ENCODE data around the gene MPO.

MPO gene, protein sequence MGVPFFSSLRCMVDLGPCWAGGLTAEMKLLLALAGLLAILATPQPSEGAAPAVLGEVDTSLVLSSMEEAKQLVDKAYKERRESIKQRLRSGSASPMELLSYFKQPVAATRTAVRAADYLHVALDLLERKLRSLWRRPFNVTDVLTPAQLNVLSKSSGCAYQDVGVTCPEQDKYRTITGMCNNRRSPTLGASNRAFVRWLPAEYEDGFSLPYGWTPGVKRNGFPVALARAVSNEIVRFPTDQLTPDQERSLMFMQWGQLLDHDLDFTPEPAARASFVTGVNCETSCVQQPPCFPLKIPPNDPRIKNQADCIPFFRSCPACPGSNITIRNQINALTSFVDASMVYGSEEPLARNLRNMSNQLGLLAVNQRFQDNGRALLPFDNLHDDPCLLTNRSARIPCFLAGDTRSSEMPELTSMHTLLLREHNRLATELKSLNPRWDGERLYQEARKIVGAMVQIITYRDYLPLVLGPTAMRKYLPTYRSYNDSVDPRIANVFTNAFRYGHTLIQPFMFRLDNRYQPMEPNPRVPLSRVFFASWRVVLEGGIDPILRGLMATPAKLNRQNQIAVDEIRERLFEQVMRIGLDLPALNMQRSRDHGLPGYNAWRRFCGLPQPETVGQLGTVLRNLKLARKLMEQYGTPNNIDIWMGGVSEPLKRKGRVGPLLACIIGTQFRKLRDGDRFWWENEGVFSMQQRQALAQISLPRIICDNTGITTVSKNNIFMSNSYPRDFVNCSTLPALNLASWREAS

DNA sequence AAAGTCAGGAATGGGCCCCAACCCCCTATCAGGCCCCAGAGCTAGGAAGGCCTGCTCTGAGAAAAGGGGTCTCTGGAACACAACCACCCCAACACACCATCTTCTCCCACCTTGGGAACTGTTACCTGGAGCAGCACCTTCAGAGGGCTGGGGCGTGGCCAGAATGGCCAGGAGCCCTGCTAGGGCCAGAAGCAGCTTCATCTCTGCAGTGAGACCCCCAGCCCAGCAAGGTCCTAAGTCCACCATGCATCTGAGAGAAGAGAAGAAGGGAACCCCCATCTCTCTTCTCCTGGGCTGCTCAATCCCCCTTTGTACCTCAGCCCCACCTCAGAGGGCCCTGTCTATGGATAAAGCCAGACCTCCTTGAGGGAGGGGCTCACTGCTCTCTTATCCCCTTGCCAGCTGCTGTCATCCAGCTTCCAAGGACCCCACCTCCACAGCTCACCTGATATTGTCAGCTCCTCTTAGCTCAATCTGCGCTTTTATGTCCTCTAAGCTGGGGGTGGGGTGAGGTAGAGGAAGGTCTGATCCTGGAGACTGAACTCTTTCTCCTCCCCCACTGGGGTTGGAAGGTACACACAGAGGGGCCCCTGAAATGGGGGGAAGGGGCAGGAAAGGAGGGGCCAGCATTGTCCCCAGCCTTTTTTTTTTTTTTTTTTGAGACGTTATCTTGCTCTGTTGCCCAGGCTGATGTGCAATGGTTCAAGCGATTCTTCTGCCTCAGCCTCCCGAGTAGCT is at the start of gene MPO:
Gene MPO (minus strand): TSS at position 456 of the 738 bp plus-strand sequence. CDS start 177 bp downstream, at position 279.
- no peak for DNase-seq

DNA sequence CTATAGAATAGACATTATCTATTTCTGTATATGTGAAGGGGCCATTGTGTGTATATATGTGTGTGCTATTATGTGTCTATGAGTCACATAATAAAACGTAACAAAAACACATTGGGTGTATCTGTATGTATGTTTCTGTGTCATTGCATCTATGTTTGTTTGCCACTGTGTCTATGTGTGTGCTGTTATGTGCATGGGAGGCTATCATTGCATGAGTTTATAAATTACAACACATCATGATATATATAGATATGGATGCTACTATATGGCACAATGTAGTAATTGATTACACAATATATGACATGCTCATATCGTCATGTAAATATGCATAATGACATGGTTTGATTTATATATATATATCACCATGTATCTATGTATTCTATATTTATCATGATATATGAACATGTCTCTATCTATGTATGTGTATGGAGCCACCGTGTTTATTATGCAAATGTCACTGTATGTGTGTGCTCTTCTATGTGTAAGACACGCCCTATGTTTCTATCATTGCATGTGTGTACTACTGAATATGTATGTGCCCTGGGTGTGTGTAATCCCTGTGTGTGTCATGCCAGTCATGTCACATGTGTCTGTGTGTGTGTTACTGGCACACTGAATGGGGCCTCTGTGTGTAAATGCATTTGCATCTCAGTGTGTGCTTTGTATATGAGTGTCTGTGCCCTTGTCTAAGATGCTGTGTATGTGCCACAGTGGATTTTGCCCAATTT is 49.2 kb upstream of the MPO start:
- DNase-seq, result peak in 1 of 2 donors; percentile 16

- peak; percentile 55 to 74 for DNase-seq
Observed at GRCh38 chr17:58329035-58329809, 48.5 kb upstream of the MPO start.

GRCh38 chr17:58328195-58329034 is 47.7 kb upstream of the MPO start, which contains the start of gene TSPOAP1:
TSS of gene TSPOAP1 (minus strand) at chr17:58328795. CDS start at chr17:58327920, 875 bp downstream.
- DNase-seq, result peak; percentile 61 to 75

DNA sequence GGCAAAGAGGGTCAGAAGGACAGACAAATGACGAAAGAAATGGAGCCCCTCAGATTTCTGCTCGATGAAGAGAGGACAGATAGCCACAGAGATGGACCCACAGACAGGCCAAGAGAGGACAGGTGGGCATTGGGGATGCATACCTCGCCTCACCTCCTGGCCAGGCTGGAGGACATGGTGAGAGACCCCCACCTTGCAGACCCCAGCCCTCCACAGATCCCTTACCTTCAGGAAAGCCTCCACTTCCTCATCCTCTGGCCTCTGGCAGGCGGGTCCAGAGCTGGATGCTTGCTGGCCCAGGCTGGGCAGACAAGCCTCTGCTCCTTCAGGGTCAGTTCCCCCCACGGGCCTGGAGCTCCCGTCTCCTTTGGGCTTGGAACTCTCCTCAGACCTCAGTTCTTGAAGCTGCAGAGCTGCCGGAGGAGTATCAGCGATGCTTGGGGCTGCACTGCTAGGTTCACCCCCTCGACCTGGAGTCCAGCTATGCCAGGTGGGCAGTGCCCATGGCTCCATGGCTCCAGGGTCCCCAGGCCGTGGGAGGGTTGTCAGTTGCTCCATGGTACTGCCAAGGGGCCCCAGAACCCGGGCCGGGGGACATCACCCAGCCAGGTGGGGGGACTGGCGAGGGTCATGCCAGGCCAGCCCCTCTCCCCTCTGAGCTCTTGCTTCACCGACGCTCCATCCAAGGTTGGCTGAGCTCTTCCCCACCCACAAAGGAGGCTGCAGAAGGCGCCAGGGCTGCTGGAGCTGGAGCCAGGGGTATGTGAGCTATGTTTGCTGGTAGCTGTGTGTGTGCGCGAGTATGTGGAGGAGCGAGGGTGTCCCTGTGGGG is 46.8 kb upstream of the MPO start:
- no peak for DNase-seq

DNA sequence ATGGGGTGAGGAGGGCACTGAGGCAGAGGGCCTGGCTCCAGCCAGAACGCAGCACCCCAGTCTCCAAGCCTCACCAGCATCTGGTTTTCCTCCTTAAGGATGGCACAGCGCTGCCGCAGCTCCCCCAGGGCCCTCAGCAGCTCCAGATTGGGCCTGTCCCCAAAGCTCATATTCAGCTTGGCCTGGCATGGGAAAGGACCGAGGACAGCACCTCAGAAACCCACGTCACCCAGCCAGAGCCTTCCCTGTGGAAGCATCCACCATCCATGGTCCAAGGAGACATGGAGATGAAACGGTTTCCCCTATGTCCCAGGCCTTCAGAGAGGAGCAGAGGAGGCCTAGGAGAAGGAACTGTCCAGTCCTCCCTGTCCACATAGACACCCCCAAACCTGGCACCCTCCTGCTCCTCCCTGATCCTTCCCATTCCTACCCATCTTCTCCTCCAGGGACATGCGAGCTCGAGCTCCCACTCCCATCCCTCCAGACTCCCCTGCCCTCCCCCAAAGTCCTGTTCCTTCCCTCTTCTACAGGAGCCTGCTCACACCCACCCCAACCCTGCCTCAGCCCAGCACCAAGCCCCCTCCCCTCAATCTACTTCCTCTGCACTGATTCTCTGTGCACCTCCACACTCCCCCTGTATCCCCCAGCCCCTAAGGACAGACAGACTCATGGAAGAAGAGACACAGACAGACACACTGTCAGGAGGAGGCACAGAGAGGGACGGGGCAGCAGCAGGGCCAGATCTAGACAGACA is 46.1 kb upstream of the MPO start:
- no peak for DNase-seq

DNA sequence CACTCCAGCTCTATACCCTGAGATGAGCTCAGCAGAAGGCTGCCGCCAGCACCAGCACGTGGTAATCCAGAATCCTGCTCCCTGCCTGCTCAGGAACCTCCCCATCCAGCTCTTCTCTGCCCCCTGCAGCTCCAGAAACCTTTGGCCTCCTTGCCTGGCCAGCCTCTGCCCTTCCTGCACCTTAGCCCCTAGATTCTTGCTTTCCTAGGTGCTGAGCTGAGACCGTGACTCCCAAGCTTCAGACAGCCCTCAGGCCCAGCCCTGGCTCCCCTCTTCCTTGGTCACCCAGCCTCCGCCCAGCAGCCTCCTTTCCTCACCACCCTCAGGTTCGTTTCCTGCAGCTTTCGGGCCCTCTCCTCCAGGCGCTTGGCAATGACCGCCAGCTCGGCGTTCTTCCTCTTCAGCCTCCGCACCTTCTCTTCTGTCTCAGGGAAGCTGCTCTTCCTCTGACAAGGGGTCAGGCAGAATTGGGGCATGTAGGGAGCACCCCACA is 45.3 kb upstream of the MPO start:
- no peak for DNase-seq

DNA sequence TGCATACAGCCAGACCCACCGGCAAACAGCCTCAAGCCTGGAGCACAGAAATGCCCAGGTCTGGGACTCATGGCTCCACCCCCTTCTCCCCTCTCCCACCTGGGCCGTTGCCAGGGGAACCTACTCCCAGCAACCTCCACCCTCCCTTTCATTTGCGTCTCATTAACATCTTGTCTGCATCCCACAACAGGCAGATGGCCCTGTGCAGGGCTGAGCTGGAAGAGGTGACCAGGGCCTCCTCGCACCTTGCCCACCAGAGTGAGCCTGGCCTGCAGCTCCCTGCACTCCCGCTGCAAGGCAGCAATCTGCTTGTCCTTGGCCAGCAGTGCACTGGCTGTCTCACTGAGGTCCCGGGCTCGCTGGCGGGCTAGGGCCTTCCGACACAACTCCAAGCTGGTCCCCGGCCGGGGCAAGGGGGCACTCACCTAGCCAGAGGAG is 44.6 kb upstream of the MPO start:
- DNase-seq, result no peak

GRCh38 chr17:58324409-58325288 is 43.9 kb upstream of the MPO start:
- no peak for DNase-seq

GRCh38 chr17:58324056-58324408 is 43.3 kb upstream of the MPO start:
- no peak for DNase-seq

DNA sequence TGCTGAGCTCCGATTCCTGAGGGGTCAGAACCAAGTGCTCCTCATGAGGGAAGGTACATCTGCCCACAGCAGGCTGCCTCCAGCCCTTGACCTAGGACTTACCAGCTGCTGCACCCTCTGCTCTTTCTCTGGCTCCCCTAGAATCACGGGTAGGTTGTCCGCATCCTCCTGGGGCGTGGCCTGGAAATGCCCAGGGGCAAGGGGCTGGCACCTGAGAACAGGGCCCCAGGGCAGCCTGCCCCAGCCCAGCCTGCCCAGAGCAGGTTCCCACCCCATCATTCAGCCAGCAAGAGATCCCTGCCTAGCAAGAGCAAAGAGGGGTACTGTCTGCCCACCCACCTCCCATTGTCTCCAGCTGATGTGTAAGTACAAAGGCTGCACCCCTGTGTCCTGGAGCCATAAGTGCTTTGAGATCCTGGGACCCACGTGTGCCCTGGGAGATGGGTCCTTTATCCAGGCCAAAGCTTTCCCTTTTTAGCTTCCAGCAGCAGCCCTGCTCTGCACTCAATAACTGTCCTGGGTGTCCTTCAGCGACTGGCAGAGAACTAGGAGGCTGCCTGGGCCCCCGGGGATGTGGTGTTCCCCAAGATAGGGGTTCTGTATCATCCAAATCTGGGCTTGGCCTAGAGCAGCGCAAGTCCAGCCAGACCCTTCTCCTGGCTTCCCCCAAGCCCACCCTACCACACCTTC is 42.8 kb upstream of the MPO start:
- no peak for DNase-seq

DNA sequence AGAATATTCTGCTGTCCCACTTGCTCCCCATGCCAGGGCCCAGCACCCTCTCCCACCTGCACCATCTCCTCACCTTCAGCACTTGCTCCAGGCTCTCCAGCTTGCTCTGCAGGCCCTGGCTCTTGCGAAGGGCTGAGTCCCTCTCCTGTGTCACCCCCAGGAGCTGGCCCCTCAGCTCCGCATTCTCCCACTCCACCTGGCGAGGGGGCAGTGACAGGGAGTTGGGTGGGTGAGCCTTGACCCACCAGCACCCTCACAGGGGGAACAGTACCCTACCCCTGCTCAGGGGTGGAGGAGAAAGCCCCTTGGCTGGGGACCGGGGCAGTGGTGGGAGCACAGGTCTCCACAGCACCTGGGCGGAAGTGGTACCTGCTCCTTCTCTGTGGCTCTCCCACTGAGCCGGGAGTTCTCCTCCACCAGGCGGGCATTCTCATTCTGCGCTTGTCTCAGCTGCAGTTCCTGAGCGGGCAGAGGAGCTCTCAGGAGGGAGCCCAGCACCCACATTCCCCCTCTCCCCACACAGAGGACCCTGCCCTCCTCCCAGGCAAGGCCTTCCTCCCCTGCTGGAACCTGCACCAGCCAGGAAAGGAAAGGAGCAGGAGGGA is 41.9 kb upstream of the MPO start:
- DNase-seq, result no peak

DNA sequence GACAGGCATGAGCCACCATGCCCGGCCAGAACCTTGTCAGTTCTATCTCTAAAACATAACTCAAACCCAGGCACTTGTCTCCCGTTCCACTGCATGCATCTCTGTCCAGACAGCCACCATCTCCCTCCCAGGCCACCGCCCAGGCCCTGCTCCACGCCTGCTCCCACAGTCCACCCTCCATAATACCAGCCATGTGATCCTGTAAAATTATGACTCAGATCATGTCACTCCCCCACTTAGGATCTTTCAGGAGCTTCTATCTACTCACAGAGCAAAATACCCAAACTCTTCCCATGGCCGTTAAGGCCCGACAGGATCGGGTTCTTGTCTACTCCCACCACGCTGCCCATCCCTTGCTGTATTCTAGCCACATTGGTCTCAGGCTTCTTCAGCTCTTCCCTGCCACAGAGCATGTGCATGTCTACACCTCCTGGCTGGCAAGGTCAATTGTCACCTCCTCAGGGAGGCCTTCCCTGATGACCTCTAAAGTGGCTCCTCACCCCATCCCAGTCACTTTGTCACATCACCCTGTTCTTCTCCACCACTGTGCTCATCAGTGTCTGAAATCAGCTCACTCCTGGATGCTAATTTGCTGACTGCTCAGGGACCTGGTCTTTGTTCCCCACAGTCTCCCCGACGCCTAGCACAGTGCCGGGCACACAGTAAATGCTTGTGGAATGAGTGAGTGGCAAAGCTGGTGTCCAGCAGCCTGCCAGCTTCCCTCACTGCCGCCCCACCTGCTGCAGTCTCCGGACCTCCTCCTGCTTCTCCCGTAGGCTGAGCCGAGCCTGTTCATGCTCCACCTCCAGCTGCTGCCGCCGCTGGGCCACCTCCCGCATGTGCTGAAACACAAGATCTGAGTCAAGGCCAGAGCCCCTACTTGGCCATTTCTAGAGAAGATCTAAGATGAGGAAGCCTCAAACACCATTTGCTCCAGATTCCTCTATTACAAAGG is 41.1 kb upstream of the MPO start:
- no peak for DNase-seq

DNA sequence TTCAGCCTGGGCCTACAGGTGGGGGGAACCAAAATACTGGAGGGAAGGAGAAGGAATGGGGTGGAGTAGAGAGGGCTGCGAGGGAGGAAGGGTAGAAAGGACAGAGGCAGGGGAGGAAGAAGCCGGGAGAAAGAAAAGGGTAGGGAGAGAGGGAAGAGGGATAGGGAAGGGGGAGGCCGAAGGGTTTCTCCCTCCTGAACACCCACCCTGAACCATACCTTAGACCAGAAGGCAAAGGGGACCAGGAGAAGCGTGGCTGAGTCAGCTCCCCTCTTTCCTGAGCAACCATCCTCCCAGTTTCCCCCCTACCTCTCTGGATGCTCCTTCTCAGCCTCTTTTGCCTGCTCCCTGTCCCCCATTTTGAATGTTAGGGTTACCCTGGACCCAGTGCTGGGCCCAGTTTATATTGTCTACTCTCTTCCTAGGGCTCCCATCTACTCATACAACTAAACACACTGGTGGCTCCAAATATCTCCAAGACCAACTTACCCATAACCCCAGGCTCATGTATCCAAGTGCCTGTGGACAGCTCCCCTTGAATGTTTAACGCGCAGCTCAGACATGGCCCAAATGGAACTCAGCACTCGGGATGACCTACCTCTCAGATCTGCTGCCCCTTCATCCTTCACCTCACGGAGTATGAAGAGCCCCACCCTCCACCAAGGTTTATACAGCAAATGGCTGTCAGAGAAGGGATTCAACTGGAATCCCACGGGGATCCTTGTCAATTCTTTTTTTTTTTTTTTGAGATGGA is 40.0 kb upstream of the MPO start:
- no peak for DNase-seq

- no peak for DNase-seq
Observed at GRCh38 chr17:58320163-58320558, 39.4 kb upstream of the MPO start.
